Right lobe of liver (tissue), 4 donors: Measurements from ENCODE around the gene ZNF547.

Experiments used
- CTCF ChIP-seq, 4 donors: fragments of 200-600 bp in 3 of 4; fragments of 450-650 bp in 1 of 4; IDR thresholded peaks; one replicate each; pipeline versions ENCODE4 v1.5.1 to v1.8.0; 2016 to 2022; ENCODE audit warnings: antibody characterized with exemption in 4 of 4, mild to moderate bottlenecking in 2 of 4
- POLR2A ChIP-seq: fragments of 450-650 bp; IDR thresholded peaks from one replicate; pipeline ENCODE4 v1.6.1; 2017; ENCODE audit warnings: antibody characterized with exemption, mild to moderate bottlenecking
- donor health status: DM: no; HTN: no; CAD: no.
- donor health status: DM: no; HTN: no; CAD: no.
- donor health status: DM: no; HTN: yes; CAD: no.

- TF ChIP-seq CTCF (IDR thresholded peaks at IDR 0.05), result no peak
- no peak for TF ChIP-seq POLR2A
These were observed 7.4 kb upstream of the ZNF547 start for GRCh38 chr19:57355916-57356315.
